Umbilical cord (tissue), 2 donors: Measurements from ENCODE around the gene OR6N1. TPM values are rescaled to one million over a fixed set of nuclear protein-coding genes. Genes with fewer than 3 reads are reported as not detected.

ENCODE experiments used
- DNase-seq: peaks from one replicate; pipeline ENCODE4 v3.0.0-alpha.2; 2015; ENCODE audit warnings: low spot score
- total RNA-seq: library from RNA; depleted of rRNA; stranded (reverse); fragments of >200 nt; gene quantifications from one replicate; pipeline ENCODE4 v1.2.3, GENCODE V29; 2014; ENCODE audit warnings: low replicate concordance; ENCODE audit not compliant: insufficient read depth

OR6N1 gene
- total RNA-seq, 1 donor from 2014 or later = 2.2 TPM

DNA sequence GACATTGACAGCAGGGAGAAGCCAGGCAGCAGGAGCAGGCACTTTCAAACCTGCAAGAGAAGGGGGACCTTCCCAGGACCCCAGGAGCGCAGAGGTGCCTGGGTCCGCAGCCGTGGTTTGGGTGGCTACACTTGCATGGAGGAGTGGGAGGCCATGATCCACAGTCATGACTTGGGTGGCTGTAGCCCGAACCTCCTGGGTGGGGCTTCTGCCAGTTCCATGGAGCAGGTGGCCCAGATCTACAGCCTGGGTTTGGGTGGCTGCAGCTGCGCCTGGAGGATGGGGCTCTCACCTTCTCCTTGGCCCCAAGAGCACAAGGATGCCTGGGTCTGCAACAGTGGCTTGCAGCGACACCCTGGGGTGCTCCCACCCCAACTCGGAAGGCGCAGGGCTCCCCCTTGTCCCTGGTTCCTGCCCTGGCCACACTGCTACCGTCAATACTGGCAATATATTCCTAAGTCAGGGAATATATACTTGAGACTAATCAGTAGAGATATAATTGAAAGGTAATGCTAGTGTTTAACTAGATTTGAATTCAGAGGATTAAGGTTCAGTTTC lies 19.8 kb downstream of the OR6N1 start:
- no peak for DNase-seq

DNA sequence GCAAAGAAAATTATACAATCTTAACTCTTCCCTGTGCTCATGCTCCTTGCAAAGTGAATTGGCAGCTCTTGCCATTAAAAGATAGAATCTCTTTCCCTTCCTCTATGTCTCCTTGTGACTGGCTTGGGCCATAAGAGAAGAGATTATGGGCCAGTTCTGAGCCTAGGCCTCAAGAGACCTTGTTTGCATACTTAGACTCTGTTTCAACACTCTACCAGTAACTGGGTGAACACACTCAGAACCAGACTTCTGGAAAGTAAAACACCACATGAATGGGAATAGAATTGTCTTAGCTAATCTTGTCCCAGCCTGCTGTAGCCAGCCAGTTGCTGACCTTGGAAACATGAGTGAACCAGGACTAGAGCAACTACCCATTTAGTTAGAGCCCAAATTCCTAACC lies 36.1 kb downstream of the OR6N1 start:
- DNase-seq = no peak

GRCh38 chr1:158732524-158732923 lies 39.5 kb downstream of the OR6N1 start:
- DNase-seq = no peak

DNA sequence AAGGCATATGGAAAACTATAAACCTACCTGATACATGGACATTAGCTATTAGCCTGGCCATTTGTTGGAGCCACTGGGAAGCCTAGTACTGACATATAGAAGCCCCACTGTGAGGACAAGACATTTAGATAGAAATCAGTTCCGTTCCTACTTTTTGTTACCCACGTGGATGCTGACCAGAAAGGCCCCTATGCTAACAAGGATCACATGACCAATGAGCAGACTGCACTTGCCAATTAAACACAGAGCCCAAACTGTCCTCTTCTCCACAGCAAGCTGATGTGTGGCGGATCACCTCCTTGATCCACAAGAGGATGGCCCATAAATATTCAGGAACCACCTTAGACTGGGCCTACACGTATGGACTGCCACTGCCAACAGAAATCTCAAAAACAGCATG lies 40.3 kb downstream of the OR6N1 start:
- no peak for DNase-seq

DNA sequence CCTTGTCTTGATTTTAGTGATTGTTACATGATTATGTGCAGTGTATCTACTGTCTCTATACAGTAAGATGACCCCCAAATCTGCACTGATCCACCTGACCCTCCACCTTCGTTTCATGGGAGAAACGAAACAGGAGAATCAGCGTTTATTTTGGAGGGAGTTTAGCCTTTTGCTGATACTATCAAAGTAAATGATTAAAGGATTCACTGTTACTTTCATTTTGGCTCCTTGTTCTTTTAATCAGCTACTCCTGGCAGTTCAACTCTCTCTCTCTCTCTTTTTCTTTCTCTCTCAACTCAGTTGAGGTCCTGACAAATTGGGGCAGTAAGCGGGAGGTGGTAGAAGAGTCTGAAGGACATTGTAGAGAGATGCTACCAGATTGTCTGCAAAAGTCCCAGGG lies 41.5 kb downstream of the OR6N1 start:
- DNase-seq = no peak

- peak; percentile 28 for DNase-seq
These were observed 43.3 kb downstream of the OR6N1 start for GRCh38 chr1:158728510-158729225.

- DNase-seq = no peak
These were observed 47.6 kb downstream of the OR6N1 start for GRCh38 chr1:158724442-158724841.

- no peak for DNase-seq
These were observed 51.4 kb downstream of the OR6N1 start, which contains the start of gene OR6K3 for GRCh38 chr1:158720620-158721019. Gene OR6K3 (minus strand): TSS chr1:158720720. CDS start chr1:158718115, 2,605 bp downstream.

DNA sequence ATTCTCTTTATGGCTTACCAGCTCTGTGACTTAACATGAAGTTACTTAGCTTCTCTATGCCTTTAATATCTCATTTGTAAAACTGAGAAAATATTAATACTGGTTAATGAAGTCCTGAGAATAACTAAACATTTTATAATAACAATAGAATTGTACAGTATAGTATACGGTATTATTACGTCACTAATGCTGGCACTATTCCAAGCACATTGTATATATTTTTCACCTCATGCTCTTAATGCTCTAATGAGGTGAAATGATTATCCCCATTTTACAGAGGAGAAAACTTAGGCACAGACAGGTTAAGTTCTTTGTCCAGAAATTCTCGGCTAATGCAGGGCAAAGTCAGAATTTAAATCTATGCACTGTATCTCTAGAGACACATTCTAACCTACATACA lies 52.3 kb downstream of the OR6N1 start:
- DNase-seq = no peak

- DNase-seq = no peak
These were observed 54.7 kb downstream of the OR6N1 start for GRCh38 chr1:158717344-158717743.

- DNase-seq = no peak
These were observed 55.7 kb downstream of the OR6N1 start for GRCh38 chr1:158716335-158716734.

- DNase-seq = no peak
These were observed 57.2 kb downstream of the OR6N1 start for GRCh38 chr1:158714754-158715153.

Other genes with a start within 250 kb of the OR6N1 start
- 7.7 TPM for gene OR6Y1, start 217.8 kb downstream of the OR6N1 start, total RNA-seq
- gene OR6P1, start 201.6 kb downstream of the OR6N1 start, total RNA-seq = 7.9 TPM
- 5.1 TPM for gene OR10X1, start 192.3 kb downstream of the OR6N1 start, total RNA-seq
- gene OR10Z1, start 166.9 kb downstream of the OR6N1 start, total RNA-seq = 3.6 TPM
- 3.9 TPM for gene SPTA1, start 85.5 kb downstream of the OR6N1 start, total RNA-seq
- 9.1 TPM for gene OR6K2, start 71.5 kb downstream of the OR6N1 start, total RNA-seq
- 6.3 TPM for gene OR6K3, start 51.5 kb downstream of the OR6N1 start, total RNA-seq
- 10.1 TPM for gene OR6K6, start 17.5 kb downstream of the OR6N1 start, total RNA-seq
- 6.3 TPM for gene OR6N2, start 9.0 kb upstream of the OR6N1 start, total RNA-seq
- gene MNDA, start 59.2 kb upstream of the OR6N1 start, total RNA-seq = 15.9 TPM
- 5.8 TPM for gene PYHIN1, start 159.4 kb upstream of the OR6N1 start, total RNA-seq
- gene IFI16, start 237.7 kb upstream of the OR6N1 start, total RNA-seq = 24.8 TPM